ENCODE data around the gene OR4M2.
"Not testable (repeated sequence)": the region's sequence is repeated elsewhere in the genome, so short reads cannot be mapped to it uniquely, and the experiment has no call there.

Gene OR4M2

GRCh38 chr15:22080227-22080626, at the start of gene OR4M2:
Gene OR4M2, plus strand, starts transcription at chr15:22080527. Its CDS starts 98 bp downstream, at chr15:22080625.
- not testable (repeated sequence) for DNase-seq (ENCODE audit: low read depth in 2 of 2)

GRCh38 chr15:22069267-22069666, 11.1 kb upstream of the OR4M2 start:
- DNase-seq (ENCODE audit: low read depth in 2 of 2), result not testable (repeated sequence)

DNA sequence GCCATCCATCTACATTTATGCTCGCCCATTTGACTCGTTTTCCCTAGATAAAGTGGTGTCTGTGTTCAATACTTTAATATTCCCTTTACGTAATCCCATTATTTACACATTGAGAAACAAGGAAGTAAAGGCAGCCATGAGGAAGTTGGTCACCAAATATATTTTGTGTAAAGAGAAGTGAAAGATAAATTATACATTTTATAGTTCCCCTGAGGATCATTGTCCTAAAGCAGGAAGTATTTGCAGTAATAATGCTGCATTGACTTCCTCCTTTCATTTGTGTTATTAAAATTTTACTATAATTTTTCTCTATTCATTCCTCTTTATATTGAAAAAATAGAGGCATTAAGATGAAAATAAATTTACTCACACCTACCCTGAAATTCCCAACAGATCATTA, 1.1 kb downstream of the OR4M2 start:
- DNase-seq (ENCODE audit: low read depth in 2 of 2), result not testable (repeated sequence)

GRCh38 chr15:22098616-22099253, 18.4 kb downstream of the OR4M2 start:
- not testable (repeated sequence) for DNase-seq (ENCODE audit: low read depth in 2 of 2)

DNA sequence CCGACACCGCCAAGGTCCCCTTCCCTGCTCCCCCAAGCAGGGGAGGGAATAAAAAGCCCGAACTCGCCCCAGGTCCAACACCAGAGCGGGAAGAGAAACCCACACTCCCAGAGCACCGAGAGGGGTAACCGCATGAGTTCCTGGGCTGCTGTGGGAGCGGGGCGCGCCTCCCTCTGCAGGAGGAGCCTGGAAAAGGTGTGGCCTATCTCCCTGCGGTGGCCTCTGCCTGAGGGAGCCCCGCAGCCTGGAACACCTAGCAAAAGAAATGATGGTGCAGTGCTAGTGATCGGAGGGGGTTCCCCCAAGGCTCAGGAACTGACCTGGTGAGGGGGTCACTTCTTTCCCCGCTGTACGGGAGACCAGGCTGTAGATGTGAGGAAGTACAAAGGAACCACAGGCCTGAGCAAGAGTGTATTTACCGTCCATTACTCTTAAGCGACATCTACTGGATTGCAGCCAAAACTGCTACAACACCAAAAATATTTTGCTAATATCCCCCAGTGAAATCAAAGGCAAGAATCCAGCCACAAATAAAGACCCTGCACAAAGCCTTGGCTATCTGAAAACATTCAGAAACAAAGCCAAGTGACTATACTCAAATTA, 19.1 kb downstream of the OR4M2 start:
- not testable (repeated sequence) for DNase-seq (ENCODE audit: low read depth in 2 of 2)

DNA sequence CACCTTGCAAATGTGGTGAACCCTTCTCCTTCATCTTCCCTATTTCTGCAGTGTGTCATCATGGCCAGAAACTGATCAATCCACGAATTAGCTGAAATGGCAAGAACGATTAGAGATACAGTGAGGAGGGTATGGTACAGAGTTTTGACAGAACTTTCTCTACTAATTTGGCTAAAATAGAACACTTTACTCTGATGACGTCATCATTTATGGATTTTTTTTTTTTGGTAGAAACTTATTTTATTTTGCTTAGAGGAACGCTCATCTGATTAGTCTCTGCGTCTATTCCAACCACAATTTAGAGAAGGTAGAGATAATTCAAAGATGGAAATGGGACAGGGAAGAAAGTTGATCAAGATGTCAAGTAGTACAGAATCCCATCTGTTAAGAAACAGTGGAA, 41.7 kb downstream of the OR4M2 start:
- not testable (repeated sequence) for DNase-seq (ENCODE audit: low read depth in 2 of 2)

Data from stimulated activated CD8-positive, alpha-beta memory T cell treated with anti-CD3 and anti-CD28 coated beads, Interleukin-2, amount 100 ng/mL, for 1 hour (primary cell).